ENCODE results near the gene ARHGAP6.

Gene ARHGAP6

GRCh38 chrX:11641349-11642065, 24.2 kb downstream of the ARHGAP6 start:
- Histone ChIP-seq H3K14ac (ENCODE audit: low read length) (no peak overlapping the region), H3K36me3 (replicated peaks in 1 of 2; ENCODE audit: control insufficient read depth in 2 of 2, insufficient read depth in 2 of 2, low read length in 2 of 2) (no peaks in the 10 kb centered on the region), H2BK5ac (ENCODE audit: low read length) (no peak overlapping the region), H3K4me1 (ENCODE audit: control insufficient read depth in 2 of 2, insufficient read depth in 1 of 2, low read depth in 1 of 2, low read length in 2 of 2) (no peaks in the 10 kb centered on the region), H2BK15ac (ENCODE audit: low read length) (no peak overlapping the region), H3K18ac (ENCODE audit: low read length) (no peak overlapping the region), H3K27me3 (ENCODE audit: control insufficient read depth in 3 of 3, insufficient read depth in 3 of 3, low read depth in 1 of 3, low read length in 3 of 3) (no peaks in the 10 kb centered on the region), H3K23ac (ENCODE audit: low read depth, low read length, poor library complexity) (no peak overlapping the region), H3K27ac (replicated peaks; ENCODE audit: low read length) (no peak overlapping the region), H2AK5ac (ENCODE audit: low read depth, low read length) (no peak overlapping the region), H3K4me3 (ENCODE audit: low read length in 2 of 2) (no peak overlapping the region), H3K4ac (ENCODE audit: low read length) (no peak overlapping the region), H3K4me2 (ENCODE audit: insufficient read depth, low read length, poor library complexity, severe bottlenecking) (no peak overlapping the region), H4K8ac (ENCODE audit: low read depth, low read length) (no peak overlapping the region), H2BK120ac (ENCODE audit: low read depth, low read length) (no peak overlapping the region), H2AFZ (ENCODE audit: low read length) (no peak overlapping the region), H3K79me1 (ENCODE audit: low read depth, low read length) (no peaks in the 10 kb centered on the region), H4K91ac (ENCODE audit: low read depth, low read length, poor library complexity) (no peak overlapping the region), H3K9ac (ENCODE audit: low read depth, low read length, poor library complexity) (no peak overlapping the region), H2BK12ac (ENCODE audit: low read length) (no peak overlapping the region), H3K9me3 (replicated peaks in 1 of 2; ENCODE audit: control insufficient read depth in 2 of 2, insufficient read depth in 1 of 2, low read depth in 1 of 2, low read length in 2 of 2) (no peaks in the 10 kb centered on the region)
- WGBS, 2 donors (ENCODE audit: extremely low coverage in 2 of 2, insufficient read length in 2 of 2, insufficient replicate concordance in 1 of 2) = no CpG with 5 or more reads among the region's 9 CpGs
- no peak for DNase-seq (ENCODE audit: low spot score)

- Histone ChIP-seq H3K27me3 (ENCODE audit: control insufficient read depth in 3 of 3, insufficient read depth in 3 of 3, low read depth in 1 of 3, low read length in 3 of 3) (no peaks in the 10 kb centered on the region), H3K14ac (ENCODE audit: low read length) (no peak overlapping the region), H2AFZ (ENCODE audit: low read length) (no peak overlapping the region), H2BK15ac (ENCODE audit: low read length) (no peak overlapping the region), H4K91ac (ENCODE audit: low read depth, low read length, poor library complexity) (no peak overlapping the region), H3K27ac (replicated peaks; ENCODE audit: low read length) (no peak overlapping the region), H3K4ac (ENCODE audit: low read length) (no peak overlapping the region), H3K9me3 (replicated peaks in 1 of 2; ENCODE audit: control insufficient read depth in 2 of 2, insufficient read depth in 1 of 2, low read depth in 1 of 2, low read length in 2 of 2) (no peaks in the 10 kb centered on the region), H2AK5ac (ENCODE audit: low read depth, low read length) (no peak overlapping the region), H3K36me3 (replicated peaks in 1 of 2; ENCODE audit: control insufficient read depth in 2 of 2, insufficient read depth in 2 of 2, low read length in 2 of 2) (no peaks in the 10 kb centered on the region), H3K23ac (ENCODE audit: low read depth, low read length, poor library complexity) (no peak overlapping the region), H3K79me1 (ENCODE audit: low read depth, low read length) (no peaks in the 10 kb centered on the region), H3K18ac (ENCODE audit: low read length) (no peak overlapping the region), H3K4me1 (ENCODE audit: control insufficient read depth in 2 of 2, insufficient read depth in 1 of 2, low read depth in 1 of 2, low read length in 2 of 2) (no peaks in the 10 kb centered on the region), H2BK5ac (ENCODE audit: low read length) (no peak overlapping the region), H4K8ac (ENCODE audit: low read depth, low read length) (no peak overlapping the region), H3K4me2 (ENCODE audit: insufficient read depth, low read length, poor library complexity, severe bottlenecking) (no peak overlapping the region), H2BK12ac (ENCODE audit: low read length) (no peak overlapping the region), H2BK120ac (ENCODE audit: low read depth, low read length) (no peak overlapping the region), H3K9ac (ENCODE audit: low read depth, low read length, poor library complexity) (no peak overlapping the region), H3K4me3 (ENCODE audit: low read length in 2 of 2) (no peak overlapping the region)
- no CpG with 5 or more reads among the region's 4 CpGs for WGBS, 2 donors (ENCODE audit: extremely low coverage in 2 of 2, insufficient read length in 2 of 2, insufficient replicate concordance in 1 of 2)
- no peak for DNase-seq (ENCODE audit: low spot score)
These were observed 25.6 kb downstream of the ARHGAP6 start for GRCh38 chrX:11640089-11640488.

- Histone ChIP-seq H3K9me3 (replicated peaks in 1 of 2; ENCODE audit: control insufficient read depth in 2 of 2, insufficient read depth in 1 of 2, low read depth in 1 of 2, low read length in 2 of 2) (no peaks in the 10 kb centered on the region), H2BK120ac (ENCODE audit: low read depth, low read length) (no peak overlapping the region), H3K36me3 (replicated peaks in 1 of 2; ENCODE audit: control insufficient read depth in 2 of 2, insufficient read depth in 2 of 2, low read length in 2 of 2) (no peaks in the 10 kb centered on the region), H3K27ac (replicated peaks; ENCODE audit: low read length) (no peak overlapping the region), H3K4me1 (ENCODE audit: control insufficient read depth in 2 of 2, insufficient read depth in 1 of 2, low read depth in 1 of 2, low read length in 2 of 2) (no peaks in the 10 kb centered on the region), H3K4ac (ENCODE audit: low read length) (no peak overlapping the region), H3K18ac (ENCODE audit: low read length) (no peak overlapping the region), H2AK5ac (ENCODE audit: low read depth, low read length) (no peak overlapping the region), H3K4me3 (ENCODE audit: low read length in 2 of 2) (no peak overlapping the region), H3K4me2 (ENCODE audit: insufficient read depth, low read length, poor library complexity, severe bottlenecking) (no peak overlapping the region), H3K79me1 (ENCODE audit: low read depth, low read length) (no peaks in the 10 kb centered on the region), H4K8ac (ENCODE audit: low read depth, low read length) (no peak overlapping the region), H2AFZ (ENCODE audit: low read length) (no peak overlapping the region), H3K14ac (ENCODE audit: low read length) (no peak overlapping the region), H3K27me3 (ENCODE audit: control insufficient read depth in 3 of 3, insufficient read depth in 3 of 3, low read depth in 1 of 3, low read length in 3 of 3) (no peaks in the 10 kb centered on the region), H2BK12ac (ENCODE audit: low read length) (no peak overlapping the region), H4K91ac (ENCODE audit: low read depth, low read length, poor library complexity) (no peak overlapping the region), H2BK5ac (ENCODE audit: low read length) (no peak overlapping the region), H3K9ac (ENCODE audit: low read depth, low read length, poor library complexity) (no peak overlapping the region), H3K23ac (ENCODE audit: low read depth, low read length, poor library complexity) (no peak overlapping the region), H2BK15ac (ENCODE audit: low read length) (no peak overlapping the region)
- DNase-seq (ENCODE audit: low spot score) = no peak
- no CpG with 5 or more reads among the region's 1 CpG for WGBS, 2 donors (ENCODE audit: extremely low coverage in 2 of 2, insufficient read length in 2 of 2, insufficient replicate concordance in 1 of 2)
These were observed 33.0 kb downstream of the ARHGAP6 start for GRCh38 chrX:11632732-11633131.

- no peaks in the 10 kb centered on the region for H3K9me3 ChIP-seq (replicated peaks in 1 of 2; ENCODE audit: control insufficient read depth in 2 of 2, insufficient read depth in 1 of 2, low read depth in 1 of 2, low read length in 2 of 2)
- H3K27me3 ChIP-seq (ENCODE audit: control insufficient read depth in 3 of 3, insufficient read depth in 3 of 3, low read depth in 1 of 3, low read length in 3 of 3) = no peaks in the 10 kb centered on the region
- H3K79me1 ChIP-seq (ENCODE audit: low read depth, low read length) = no peaks in the 10 kb centered on the region
- H3K9ac ChIP-seq (ENCODE audit: low read depth, low read length, poor library complexity) = no peak overlapping the region
- H3K18ac ChIP-seq (ENCODE audit: low read length) = no peak overlapping the region
- H4K91ac ChIP-seq (ENCODE audit: low read depth, low read length, poor library complexity) = no peak overlapping the region
- H3K27ac ChIP-seq (replicated peaks; ENCODE audit: low read length) = no peak overlapping the region
- WGBS, 2 donors (ENCODE audit: extremely low coverage in 2 of 2, insufficient read length in 2 of 2, insufficient replicate concordance in 1 of 2) = no CpG with 5 or more reads among the region's 4 CpGs
- H3K4me1 ChIP-seq (ENCODE audit: control insufficient read depth in 2 of 2, insufficient read depth in 1 of 2, low read depth in 1 of 2, low read length in 2 of 2) = no peaks in the 10 kb centered on the region
- H2AK5ac ChIP-seq (ENCODE audit: low read depth, low read length) = no peak overlapping the region
- H2AFZ ChIP-seq (ENCODE audit: low read length) = no peak overlapping the region
- no peak overlapping the region for H4K8ac ChIP-seq (ENCODE audit: low read depth, low read length)
- H3K4me2 ChIP-seq (ENCODE audit: insufficient read depth, low read length, poor library complexity, severe bottlenecking) = no peak overlapping the region
- H2BK5ac ChIP-seq (ENCODE audit: low read length) = no peak overlapping the region
- H2BK15ac ChIP-seq (ENCODE audit: low read length) = no peak overlapping the region
- H2BK120ac ChIP-seq (ENCODE audit: low read depth, low read length) = no peak overlapping the region
- H3K4ac ChIP-seq (ENCODE audit: low read length) = no peak overlapping the region
- no peak overlapping the region for H3K4me3 ChIP-seq (ENCODE audit: low read length in 2 of 2)
- H3K23ac ChIP-seq (ENCODE audit: low read depth, low read length, poor library complexity) = no peak overlapping the region
- no peaks in the 10 kb centered on the region for H3K36me3 ChIP-seq (replicated peaks in 1 of 2; ENCODE audit: control insufficient read depth in 2 of 2, insufficient read depth in 2 of 2, low read length in 2 of 2)
- no peak overlapping the region for H2BK12ac ChIP-seq (ENCODE audit: low read length)
- no peak overlapping the region for H3K14ac ChIP-seq (ENCODE audit: low read length)
- DNase-seq (ENCODE audit: low spot score) = no peak
These were observed 36.0 kb downstream of the ARHGAP6 start for GRCh38 chrX:11629593-11630211.
